ENCODE measurements around the gene TRIO.

Gene TRIO

DNA sequence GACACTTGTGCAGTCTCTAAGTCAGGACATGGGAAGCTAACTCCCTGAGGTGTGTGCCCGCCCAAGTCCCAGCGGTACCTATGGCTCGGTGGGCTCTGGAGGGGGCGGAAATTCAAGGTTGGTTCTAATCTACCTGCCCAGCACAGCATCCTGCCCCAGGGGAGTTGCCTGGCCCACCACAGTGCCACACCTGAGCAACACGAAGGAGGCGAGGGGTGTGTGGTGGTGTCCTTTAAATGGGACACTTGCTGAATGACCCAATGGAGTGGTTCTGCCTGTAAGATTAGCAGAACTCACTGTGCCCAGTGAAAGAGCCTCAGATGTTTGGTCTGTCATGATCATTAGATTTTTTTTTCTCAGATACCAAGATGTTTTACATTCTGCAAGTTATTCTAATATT, 367.7 kb downstream of the TRIO start:
- Histone ChIP-seq H3K4ac (ENCODE audit: low read depth, low read length) (no peak overlapping the region), H3K18ac (ENCODE audit: low read length) (no peak overlapping the region), H3K4me2 (ENCODE audit: low read length) (no peak overlapping the region), H2AK5ac (ENCODE audit: low read length) (no peak overlapping the region), H2BK120ac (ENCODE audit: insufficient read depth, low read length, poor library complexity) (no peak overlapping the region), H2BK12ac (ENCODE audit: low read length) (no peak overlapping the region), H4K12ac (ENCODE audit: low read depth, low read length) (no peak overlapping the region), H3K9ac (ENCODE audit: low read length) (no peak overlapping the region), H3K27me3 (ENCODE audit: insufficient read depth, low read length) (no peaks in the 10 kb centered on the region), H4K8ac (ENCODE audit: low read depth, low read length) (no peak overlapping the region), H3K79me1 (ENCODE audit: low read length) (no peaks in the 10 kb centered on the region), H2BK5ac (ENCODE audit: low read depth, low read length, poor library complexity) (no peak overlapping the region), H3K4me3 (ENCODE audit: low read depth, low read length) (no peak overlapping the region), H3K23ac (ENCODE audit: low read length) (no peak overlapping the region), H3K14ac (ENCODE audit: low read length) (no peak overlapping the region), H3K4me1 (ENCODE audit: control insufficient read depth in 1 of 2, insufficient read depth in 2 of 2, low read length in 2 of 2) (no peaks in the 10 kb centered on the region), H4K91ac (ENCODE audit: low read depth, low read length) (no peak overlapping the region), H2AFZ (ENCODE audit: insufficient read depth, low read length, poor library complexity) (no peak overlapping the region), H3K27ac (ENCODE audit: low read depth, low read length) (no peak overlapping the region), H3K79me2 (ENCODE audit: control insufficient read depth, insufficient read depth, low read length, poor library complexity) (no peaks in the 10 kb centered on the region), H3K9me3 (ENCODE audit: insufficient read depth, low read depth, low read length) (no peaks in the 10 kb centered on the region), H3K36me3 (ENCODE audit: control insufficient read depth in 1 of 2, insufficient read depth in 2 of 2, low read length in 2 of 2) (peaks cover 27 to 30% of the 10 kb centered on the region in 2 experiments)
- WGBS (ENCODE audit: extremely low coverage, insufficient coverage, insufficient read length): no CpG with 5 or more reads among the region's 6 CpGs
- DNase-seq: peak in 1 of 2 donors; percentile 40

- H4K91ac ChIP-seq (ENCODE audit: low read depth, low read length): no peak overlapping the region
- DNase-seq: no peak
- H3K14ac ChIP-seq (ENCODE audit: low read length): no peak overlapping the region
- no peaks in the 10 kb centered on the region for H3K4me1 ChIP-seq (ENCODE audit: control insufficient read depth in 1 of 2, insufficient read depth in 2 of 2, low read length in 2 of 2)
- H4K8ac ChIP-seq (ENCODE audit: low read depth, low read length): no peak overlapping the region
- no peak overlapping the region for H4K12ac ChIP-seq (ENCODE audit: low read depth, low read length)
- H2AK5ac ChIP-seq (ENCODE audit: low read length): no peak overlapping the region
- no peak overlapping the region for H3K27ac ChIP-seq (ENCODE audit: low read depth, low read length)
- no peak overlapping the region for H3K4me2 ChIP-seq (ENCODE audit: low read length)
- H2BK12ac ChIP-seq (ENCODE audit: low read length): no peak overlapping the region
- no peak overlapping the region for H3K23ac ChIP-seq (ENCODE audit: low read length)
- no peak overlapping the region for H3K4me3 ChIP-seq (ENCODE audit: low read depth, low read length)
- H2BK5ac ChIP-seq (ENCODE audit: low read depth, low read length, poor library complexity): no peak overlapping the region
- no peaks in the 10 kb centered on the region for H3K27me3 ChIP-seq (ENCODE audit: insufficient read depth, low read length)
- no CpG with 5 or more reads among the region's 7 CpGs for WGBS (ENCODE audit: extremely low coverage, insufficient coverage, insufficient read length)
- H2BK120ac ChIP-seq (ENCODE audit: insufficient read depth, low read length, poor library complexity): no peak overlapping the region
- H3K4ac ChIP-seq (ENCODE audit: low read depth, low read length): no peak overlapping the region
- H3K9me3 ChIP-seq (ENCODE audit: insufficient read depth, low read depth, low read length): no peaks in the 10 kb centered on the region
- no peaks in the 10 kb centered on the region for H3K79me2 ChIP-seq (ENCODE audit: control insufficient read depth, insufficient read depth, low read length, poor library complexity)
- H3K79me1 ChIP-seq (ENCODE audit: low read length): no peaks in the 10 kb centered on the region
- no peak overlapping the region for H3K9ac ChIP-seq (ENCODE audit: low read length)
- H3K36me3 ChIP-seq (ENCODE audit: control insufficient read depth in 1 of 2, insufficient read depth in 2 of 2, low read length in 2 of 2): peaks cover 12 to 13% of the 10 kb centered on the region in 2 experiments
- no peak overlapping the region for H3K18ac ChIP-seq (ENCODE audit: low read length)
- no peak overlapping the region for H2AFZ ChIP-seq (ENCODE audit: insufficient read depth, low read length, poor library complexity)
These were observed 369.4 kb downstream of the TRIO start for GRCh38 chr5:14512574-14512973.

DNA sequence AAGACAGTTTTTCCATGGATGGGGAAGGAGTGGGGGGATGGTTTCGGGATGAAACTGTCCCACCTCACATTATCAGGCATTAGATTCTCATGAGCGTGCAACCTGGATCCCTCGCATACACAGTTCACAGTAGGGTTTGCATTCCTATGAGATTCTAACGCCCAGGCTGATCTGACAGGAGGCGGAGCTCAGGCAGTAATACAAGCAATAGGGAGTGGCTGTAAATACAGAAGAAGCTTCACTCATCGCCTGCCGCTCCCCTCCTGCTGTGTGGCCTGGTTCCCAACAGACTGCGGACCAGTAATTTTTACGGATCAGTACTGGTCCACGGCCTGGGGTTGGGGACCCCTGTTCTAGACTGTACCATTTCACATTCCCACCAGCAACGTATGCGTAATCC, 370.1 kb downstream of the TRIO start:
- no peaks in the 10 kb centered on the region for H3K27me3 ChIP-seq (ENCODE audit: insufficient read depth, low read length)
- H3K4me3 ChIP-seq (ENCODE audit: low read depth, low read length): no peak overlapping the region
- no peak overlapping the region for H3K27ac ChIP-seq (ENCODE audit: low read depth, low read length)
- H3K79me2 ChIP-seq (ENCODE audit: control insufficient read depth, insufficient read depth, low read length, poor library complexity): no peaks in the 10 kb centered on the region
- H3K4me1 ChIP-seq (ENCODE audit: control insufficient read depth in 1 of 2, insufficient read depth in 2 of 2, low read length in 2 of 2): no peaks in the 10 kb centered on the region
- H2BK120ac ChIP-seq (ENCODE audit: insufficient read depth, low read length, poor library complexity): no peak overlapping the region
- H3K79me1 ChIP-seq (ENCODE audit: low read length): no peaks in the 10 kb centered on the region
- H3K4me2 ChIP-seq (ENCODE audit: low read length): no peak overlapping the region
- no peak overlapping the region for H2AFZ ChIP-seq (ENCODE audit: insufficient read depth, low read length, poor library complexity)
- DNase-seq: peak in 1 of 2 donors; percentile 32
- no peak overlapping the region for H2BK5ac ChIP-seq (ENCODE audit: low read depth, low read length, poor library complexity)
- no peak overlapping the region for H3K18ac ChIP-seq (ENCODE audit: low read length)
- no peaks in the 10 kb centered on the region for H3K9me3 ChIP-seq (ENCODE audit: insufficient read depth, low read depth, low read length)
- no peak overlapping the region for H2BK12ac ChIP-seq (ENCODE audit: low read length)
- no peak overlapping the region for H3K9ac ChIP-seq (ENCODE audit: low read length)
- no CpG with 5 or more reads among the region's 12 CpGs for WGBS (ENCODE audit: extremely low coverage, insufficient coverage, insufficient read length)
- H3K23ac ChIP-seq (ENCODE audit: low read length): no peak overlapping the region
- H3K36me3 ChIP-seq (ENCODE audit: control insufficient read depth in 1 of 2, insufficient read depth in 2 of 2, low read length in 2 of 2): peaks cover 5 to 6% of the 10 kb centered on the region in 2 experiments
- H2AK5ac ChIP-seq (ENCODE audit: low read length): no peak overlapping the region
- no peak overlapping the region for H4K12ac ChIP-seq (ENCODE audit: low read depth, low read length)
- H3K4ac ChIP-seq (ENCODE audit: low read depth, low read length): no peak overlapping the region
- no peak overlapping the region for H3K14ac ChIP-seq (ENCODE audit: low read length)
- H4K8ac ChIP-seq (ENCODE audit: low read depth, low read length): no peak overlapping the region
- no peak overlapping the region for H4K91ac ChIP-seq (ENCODE audit: low read depth, low read length)

GRCh38 chr5:14516901-14517300, 373.8 kb downstream of the TRIO start:
- no peak for DNase-seq
- Histone ChIP-seq H2BK5ac (ENCODE audit: low read depth, low read length, poor library complexity) (no peak overlapping the region), H3K4me3 (ENCODE audit: low read depth, low read length) (no peak overlapping the region), H3K36me3 (ENCODE audit: control insufficient read depth in 1 of 2, insufficient read depth in 2 of 2, low read length in 2 of 2) (no peaks in the 10 kb centered on the region), H3K27ac (ENCODE audit: low read depth, low read length) (no peak overlapping the region), H2BK120ac (ENCODE audit: insufficient read depth, low read length, poor library complexity) (no peak overlapping the region), H3K9me3 (ENCODE audit: insufficient read depth, low read depth, low read length) (peaks cover 4% of the 10 kb centered on the region), H3K23ac (ENCODE audit: low read length) (no peak overlapping the region), H3K4ac (ENCODE audit: low read depth, low read length) (no peak overlapping the region), H3K4me1 (ENCODE audit: control insufficient read depth in 1 of 2, insufficient read depth in 2 of 2, low read length in 2 of 2) (no peaks in the 10 kb centered on the region), H3K18ac (ENCODE audit: low read length) (no peak overlapping the region), H4K12ac (ENCODE audit: low read depth, low read length) (no peak overlapping the region), H4K8ac (ENCODE audit: low read depth, low read length) (no peak overlapping the region), H3K4me2 (ENCODE audit: low read length) (no peak overlapping the region), H2BK12ac (ENCODE audit: low read length) (no peak overlapping the region), H3K14ac (ENCODE audit: low read length) (no peak overlapping the region), H4K91ac (ENCODE audit: low read depth, low read length) (no peak overlapping the region), H3K79me2 (ENCODE audit: control insufficient read depth, insufficient read depth, low read length, poor library complexity) (no peaks in the 10 kb centered on the region), H2AK5ac (ENCODE audit: low read length) (no peak overlapping the region), H3K9ac (ENCODE audit: low read length) (no peak overlapping the region), H2AFZ (ENCODE audit: insufficient read depth, low read length, poor library complexity) (no peak overlapping the region), H3K27me3 (ENCODE audit: insufficient read depth, low read length) (no peaks in the 10 kb centered on the region), H3K79me1 (ENCODE audit: low read length) (no peaks in the 10 kb centered on the region)
- WGBS (ENCODE audit: extremely low coverage, insufficient coverage, insufficient read length): no CpG with 5 or more reads among the region's 3 CpGs

All from trophoblast cell (in vitro differentiated cells and primary cell).